K562 (cell line): Measurements from ENCODE around the gene THAP8. TPM values are rescaled to one million over a fixed set of nuclear protein-coding genes. Genes with fewer than 3 reads are reported as not detected.

Source experiments
- MED1 ChIP-seq: sonication (generic); formaldehyde crosslinking; IDR thresholded peaks from 2 replicates; pipeline ENCODE4 v1.8.1; 2023; ENCODE audit warnings: missing genetic modification reagents, borderline replicate concordance
- RB1 ChIP-seq: fragments of 450-650 bp; IDR thresholded peaks from 2 replicates; pipeline ENCODE4 v1.6.1; 2017; ENCODE audit warnings: low read depth, mild to moderate bottlenecking
- SAFB2 ChIP-seq: fragments of 200-400 bp; formaldehyde crosslinking; IDR thresholded peaks from 2 replicates; pipeline ENCODE4 v1.6.1; 2018; ENCODE audit warnings: borderline replicate concordance, low read length, low read depth, moderate library complexity; ENCODE audit not compliant: severe bottlenecking
- TCF3 ChIP-seq: sonication (generic); formaldehyde crosslinking; IDR thresholded peaks from 2 replicates; pipeline ENCODE4 v1.4.0; 2020; ENCODE audit warnings: mild to moderate bottlenecking, missing genetic modification reagents
- ZZZ3 ChIP-seq: fragments of 450-650 bp; IDR thresholded peaks from 2 replicates; pipeline ENCODE4 v1.6.1; 2016; ENCODE audit warnings: antibody characterized with exemption, mild to moderate bottlenecking, moderate library complexity
- polyA plus RNA-seq, 8 experiments: library from polyadenylated mRNA; depleted of rRNA in 4 of 8; stranded (reverse) in 5 of 8; unstranded in 3 of 8; fragments of >200 nt; fragmentation: Nextera tagmentation in 2 of 8; fragmentation: Illumina TruSeq in 1 of 8; extraction: Ambion mirVana in 2 of 8; extraction: Trizol in 1 of 8; gene quantifications; 2 replicates each; pipeline versions ENCODE4 v1.2.1 to v1.2.3, GENCODE V29; 2011 to 2014; ENCODE audit warnings: inconsistent platforms in 1 of 8, missing spikeins in 1 of 8
- total RNA-seq, 7 experiments: library from RNA; depleted of rRNA in 6 of 7; stranded (reverse); fragments of >200 nt in 6 of 7; fragmentation: Illumina TruSeq in 2 of 7; extraction: Trizol in 2 of 7; gene quantifications; 2 replicates each; pipeline versions ENCODE4 v1.2.1 to v1.2.3, GENCODE V29; 2011 to 2021; ENCODE audit warnings: low replicate concordance in 1 of 7
- TF ChIP-seq, protein P1 (sequence below): IDR thresholded peaks from 3 replicates; pipeline ENCODE4 v1.6.1; 2011; ENCODE audit warnings: borderline replicate concordance, mild to moderate bottlenecking, moderate library complexity; ENCODE audit not compliant: insufficient read length; ENCODE audit errors: extremely low read depth

The THAP8 gene
- total and polyA plus RNA-seq, 9 of the 15 experiments (the other 6 are each of a cell fraction or from before 2014, with no cell fraction given): 0.11 to 2.0 (median 0.94) TPM

DNA sequence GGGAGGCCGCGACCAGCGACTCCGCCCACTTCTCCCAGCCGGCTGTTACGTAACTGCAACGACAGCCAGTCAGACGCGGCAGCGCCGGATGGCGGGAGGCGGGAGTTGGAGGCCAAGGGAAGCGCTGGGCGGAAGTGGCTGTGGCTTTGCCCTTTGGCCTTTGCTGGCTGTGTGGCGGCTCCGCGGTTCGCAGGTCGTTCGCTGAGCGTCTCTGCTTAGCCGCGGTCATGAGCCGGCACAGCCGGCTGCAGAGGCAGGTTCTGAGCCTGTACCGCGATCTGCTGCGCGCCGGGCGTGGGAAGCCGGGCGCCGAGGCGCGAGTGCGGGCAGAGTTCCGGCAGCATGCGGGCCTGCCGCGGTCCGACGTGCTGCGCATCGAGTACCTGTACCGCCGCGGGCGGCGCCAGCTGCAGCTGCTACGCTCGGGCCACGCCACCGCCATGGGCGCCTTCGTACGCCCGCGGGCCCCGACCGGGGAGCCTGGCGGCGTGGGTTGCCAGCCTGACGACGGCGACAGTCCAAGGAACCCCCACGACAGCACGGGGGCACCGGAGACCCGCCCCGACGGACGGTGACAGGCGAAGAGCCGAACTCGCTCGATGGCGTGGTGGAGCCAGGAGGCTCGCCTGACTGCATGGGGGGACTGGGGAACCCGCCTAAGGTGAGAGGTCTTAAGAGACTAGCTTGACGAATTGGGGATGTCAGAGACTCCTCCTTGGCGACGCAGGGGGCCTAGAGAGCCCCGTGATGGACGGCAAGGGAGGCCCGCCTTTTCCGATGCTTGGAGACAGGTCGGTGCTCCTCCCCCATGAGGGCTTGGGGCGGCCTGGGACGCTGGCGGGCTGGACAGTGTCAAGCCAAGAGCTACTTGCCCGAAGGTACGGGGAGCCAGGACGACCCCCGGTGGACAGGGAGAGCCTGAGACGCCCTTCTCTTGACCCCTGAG, 58.8 kb downstream of the THAP8 start, which contains the start of gene SDHAF1 (continued):
- TF ChIP-seq, protein P1, sequence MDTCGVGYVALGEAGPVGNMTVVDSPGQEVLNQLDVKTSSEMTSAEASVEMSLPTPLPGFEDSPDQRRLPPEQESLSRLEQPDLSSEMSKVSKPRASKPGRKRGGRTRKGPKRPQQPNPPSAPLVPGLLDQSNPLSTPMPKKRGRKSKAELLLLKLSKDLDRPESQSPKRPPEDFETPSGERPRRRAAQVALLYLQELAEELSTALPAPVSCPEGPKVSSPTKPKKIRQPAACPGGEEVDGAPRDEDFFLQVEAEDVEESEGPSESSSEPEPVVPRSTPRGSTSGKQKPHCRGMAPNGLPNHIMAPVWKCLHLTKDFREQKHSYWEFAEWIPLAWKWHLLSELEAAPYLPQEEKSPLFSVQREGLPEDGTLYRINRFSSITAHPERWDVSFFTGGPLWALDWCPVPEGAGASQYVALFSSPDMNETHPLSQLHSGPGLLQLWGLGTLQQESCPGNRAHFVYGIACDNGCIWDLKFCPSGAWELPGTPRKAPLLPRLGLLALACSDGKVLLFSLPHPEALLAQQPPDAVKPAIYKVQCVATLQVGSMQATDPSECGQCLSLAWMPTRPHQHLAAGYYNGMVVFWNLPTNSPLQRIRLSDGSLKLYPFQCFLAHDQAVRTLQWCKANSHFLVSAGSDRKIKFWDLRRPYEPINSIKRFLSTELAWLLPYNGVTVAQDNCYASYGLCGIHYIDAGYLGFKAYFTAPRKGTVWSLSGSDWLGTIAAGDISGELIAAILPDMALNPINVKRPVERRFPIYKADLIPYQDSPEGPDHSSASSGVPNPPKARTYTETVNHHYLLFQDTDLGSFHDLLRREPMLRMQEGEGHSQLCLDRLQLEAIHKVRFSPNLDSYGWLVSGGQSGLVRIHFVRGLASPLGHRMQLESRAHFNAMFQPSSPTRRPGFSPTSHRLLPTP: no peak
- TF ChIP-seq RB1 (peak; percentile 81), ZZZ3 (no peak), SAFB2 (no peak), MED1 (CRISPR knock-in tag) (no peak), TCF3 (CRISPR knock-in tag) (no peak)
